IPS-NIHi11 (cell line): ENCODE measurements around the gene GHRL.

ENCODE experiments used
- DNase-seq: peaks from one replicate; pipeline ENCODE4 v3.0.0; 2012; ENCODE audit warnings: mixed read lengths, low spot score

GHRL gene

DNA sequence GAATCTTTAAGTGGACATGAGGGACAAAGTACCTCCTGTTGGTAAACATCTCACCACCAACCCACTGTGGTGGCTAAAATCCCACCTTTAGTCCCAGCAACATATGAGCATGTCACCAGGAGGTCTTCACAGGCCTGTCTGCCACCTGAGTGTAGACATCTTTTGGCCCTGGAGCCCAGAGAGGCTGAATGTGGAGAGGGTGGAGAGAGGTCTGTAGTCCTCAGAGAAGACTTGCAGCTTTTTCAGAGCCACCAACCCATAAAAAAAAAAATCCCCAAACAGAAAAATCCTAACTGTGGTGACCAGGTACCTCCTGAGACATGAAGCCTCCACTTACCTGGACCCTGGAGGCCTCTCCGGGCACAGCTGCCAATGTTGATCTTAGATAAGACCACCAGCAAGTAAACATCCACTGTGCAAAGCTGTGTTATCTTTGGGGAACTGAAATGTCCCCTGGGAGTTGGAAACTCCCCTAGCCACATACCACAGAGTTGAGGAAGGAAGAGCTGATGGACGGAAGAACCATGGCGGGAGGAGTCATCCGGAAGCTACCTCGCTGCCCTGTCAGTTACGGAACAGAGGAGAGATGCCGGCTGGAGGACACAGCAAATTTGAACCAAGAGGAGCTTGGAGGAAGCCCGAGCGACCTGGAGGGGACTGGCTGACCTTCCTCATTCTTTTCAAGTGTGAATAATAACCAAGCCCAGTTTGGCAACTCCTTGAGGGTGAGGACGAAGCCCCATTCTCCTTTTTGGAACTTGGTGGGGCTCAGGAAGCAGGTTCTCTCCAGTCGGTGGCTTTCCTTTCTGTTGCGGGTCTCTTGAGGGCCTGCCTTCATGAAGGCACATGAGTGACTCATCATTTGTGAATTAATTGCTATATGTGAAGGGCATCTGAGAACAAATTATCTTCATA, at the start of gene GHRL:
TSS of gene GHRL (minus strand) at position 443 of the 915 bp plus-strand sequence. CDS start 2,767 bp downstream, outside the sequence.
- no peak for DNase-seq

GRCh38 chr3:10341901-10342398, 49.2 kb upstream of the GHRL start:
- no peak for DNase-seq

- no peak for DNase-seq
Measured at GRCh38 chr3:10340476-10340875, 47.7 kb upstream of the GHRL start.

- no peak for DNase-seq
Measured at GRCh38 chr3:10340046-10340445, 47.3 kb upstream of the GHRL start.

- DNase-seq: no peak
Measured at GRCh38 chr3:10339376-10339955, 46.7 kb upstream of the GHRL start.

DNA sequence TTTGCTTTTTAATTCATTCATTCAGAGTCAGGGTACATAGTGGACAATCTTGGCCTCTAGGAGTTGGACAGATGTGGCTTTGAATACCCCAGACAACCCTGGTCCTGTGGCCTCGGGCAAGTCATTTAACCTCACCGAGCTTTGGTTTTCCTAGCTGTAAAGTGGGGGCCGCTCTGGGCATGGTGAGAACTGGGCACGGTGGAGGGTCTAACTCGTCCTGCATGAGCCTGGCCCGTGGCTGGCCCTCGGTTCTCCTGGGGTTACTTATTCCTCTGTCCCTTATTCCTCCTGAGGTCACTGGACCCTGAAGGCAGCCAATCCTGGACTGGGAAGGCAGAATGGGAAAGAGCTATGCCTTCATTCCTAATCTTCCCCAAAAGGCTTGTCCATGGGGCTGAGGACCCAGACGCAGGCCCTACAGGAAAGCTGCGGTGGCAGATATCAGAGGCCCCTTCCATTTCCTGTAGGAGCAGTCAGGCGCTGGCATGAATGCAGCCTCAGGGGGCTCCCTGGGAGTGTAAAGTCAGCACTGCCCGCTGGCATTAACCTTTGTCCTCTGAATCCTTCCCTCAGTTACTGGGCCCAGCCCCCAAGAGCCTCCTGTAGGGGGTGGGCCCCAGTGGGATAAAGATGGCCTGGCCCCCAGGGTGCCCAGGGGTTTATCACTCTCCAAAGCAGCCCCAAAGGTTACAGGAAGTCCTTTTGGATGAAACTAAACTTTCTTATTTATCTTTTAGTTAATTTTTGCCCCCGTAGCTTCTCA, 46.0 kb upstream of the GHRL start:
- no peak for DNase-seq

DNA sequence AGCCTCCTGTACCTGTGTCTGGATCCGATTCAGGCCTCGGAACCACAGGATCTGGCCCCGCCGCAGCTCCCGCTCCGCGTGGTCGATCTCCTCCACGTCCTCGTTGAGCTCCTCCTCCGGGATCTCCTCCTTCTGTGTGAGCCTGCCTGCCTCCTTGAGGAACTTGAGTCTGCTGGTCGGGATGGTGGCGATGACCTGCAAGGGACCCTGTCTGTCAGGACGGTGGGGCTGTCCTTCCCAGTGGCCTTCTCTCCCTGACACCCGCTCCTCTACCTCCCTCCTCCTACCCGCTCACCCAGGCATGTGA, 45.4 kb upstream of the GHRL start:
- no peak for DNase-seq

GRCh38 chr3:10337323-10338163, 44.8 kb upstream of the GHRL start:
- DNase-seq: peak; percentile 37

GRCh38 chr3:10336761-10337160, 44.0 kb upstream of the GHRL start:
- DNase-seq: no peak

DNA sequence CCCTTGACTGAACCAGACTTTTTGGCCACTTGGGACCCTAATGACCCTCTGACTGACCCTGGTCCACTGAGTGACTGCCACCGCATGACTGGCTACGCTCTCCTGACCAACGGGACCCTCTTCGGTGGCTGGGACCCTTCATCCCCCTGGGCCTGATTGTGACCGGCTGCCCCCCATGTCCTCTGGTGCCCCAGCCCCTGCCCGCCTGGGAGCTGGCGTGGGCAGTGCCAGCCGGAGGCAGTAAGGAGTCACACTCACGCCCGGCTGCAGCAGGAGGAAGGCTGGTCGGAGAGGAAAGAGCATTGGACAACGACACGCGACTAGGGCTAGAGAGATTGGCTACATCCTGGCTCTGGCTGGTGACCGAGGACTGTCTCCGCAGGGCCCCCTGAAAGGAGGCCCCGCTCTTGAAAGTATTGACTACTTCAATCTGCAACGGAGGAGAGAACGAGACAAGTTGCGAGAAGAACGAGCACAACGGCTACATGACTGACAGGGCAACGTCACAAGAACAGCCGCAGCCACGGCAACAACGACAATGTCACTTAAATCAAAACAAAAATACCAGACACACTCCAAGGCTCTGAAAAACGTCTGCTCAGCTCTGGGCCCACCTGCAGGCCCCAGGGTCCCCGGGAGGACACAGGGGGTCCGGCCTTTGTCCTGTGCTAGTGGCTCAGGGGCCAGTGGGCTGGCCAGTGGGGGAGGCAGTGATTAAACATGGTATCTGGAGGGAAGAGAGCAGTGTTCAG, 43.3 kb upstream of the GHRL start:
- no peak for DNase-seq

DNA sequence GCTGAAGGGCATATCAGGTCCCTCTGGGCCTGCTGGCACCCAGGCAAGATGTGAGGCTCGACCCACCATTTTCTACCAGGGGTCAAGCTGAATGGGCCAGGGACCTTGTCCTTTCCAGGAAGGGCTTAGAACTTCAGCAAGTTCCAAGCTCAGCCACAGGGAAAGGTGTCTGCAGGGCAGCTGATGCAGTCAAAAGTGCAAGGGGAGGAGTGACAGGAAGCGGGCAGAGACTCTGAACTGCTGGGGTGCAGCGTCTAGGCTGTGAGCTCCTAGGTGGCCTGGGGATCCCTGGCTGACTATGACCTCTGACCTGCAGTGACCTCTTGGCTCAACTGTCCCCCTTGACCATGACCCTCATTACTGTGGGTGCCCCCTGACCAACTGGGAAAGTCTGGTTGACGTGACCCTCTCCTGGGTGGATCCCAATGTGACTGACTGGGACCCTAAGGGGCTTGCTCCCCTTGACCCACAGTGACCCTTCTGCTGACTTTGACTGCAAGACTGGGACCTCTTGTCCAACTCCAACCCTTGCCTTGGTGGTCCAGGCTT, 42.5 kb upstream of the GHRL start:
- DNase-seq: no peak

DNA sequence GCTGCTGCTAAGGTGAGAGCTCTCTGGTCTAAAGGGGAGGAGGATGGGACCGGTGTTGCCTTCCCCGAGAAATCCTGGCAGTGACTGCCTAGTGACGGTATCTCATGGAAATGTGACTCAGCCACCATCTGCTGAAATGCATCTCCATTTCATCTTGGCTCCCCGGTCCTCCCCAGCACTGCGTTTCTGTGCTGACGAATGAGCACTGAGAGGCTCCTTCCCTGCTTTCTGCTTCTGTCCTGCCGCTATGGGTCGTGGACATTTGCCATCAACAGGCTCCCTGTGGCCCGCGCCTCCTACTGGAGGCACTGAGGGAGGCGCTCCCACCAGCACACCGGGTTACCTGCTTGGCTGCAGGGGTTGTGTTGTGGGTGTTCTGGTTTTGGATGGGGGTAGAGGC, 41.7 kb upstream of the GHRL start:
- DNase-seq: peak; percentile 67

GRCh38 chr3:10334042-10334441, 41.3 kb upstream of the GHRL start:
- DNase-seq: no peak

GRCh38 chr3:10333349-10333650, 40.6 kb upstream of the GHRL start:
- no peak for DNase-seq

GRCh38 chr3:10332481-10333348, 40.0 kb upstream of the GHRL start:
- DNase-seq: no peak

DNA sequence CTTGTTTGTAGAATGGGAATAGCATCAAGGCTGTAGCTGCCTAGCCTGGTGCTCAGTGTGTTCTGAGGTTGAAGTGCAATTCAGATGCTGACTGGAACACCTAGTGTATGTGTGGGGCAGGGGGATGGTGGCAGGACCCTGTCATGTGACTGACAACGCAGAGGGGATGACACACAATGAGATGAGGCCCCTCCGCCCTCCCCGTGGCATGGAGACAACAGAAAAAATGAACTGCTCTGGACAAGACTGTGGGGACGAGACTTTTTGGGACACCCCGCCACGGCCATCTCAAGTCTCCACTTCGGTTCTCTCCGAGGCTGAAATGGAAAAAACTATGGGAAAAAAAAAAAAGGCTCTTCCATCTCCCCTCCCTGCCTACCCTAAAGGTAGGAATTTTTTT, 38.6 kb upstream of the GHRL start:
- no peak for DNase-seq

GRCh38 chr3:10330319-10330718, 37.6 kb upstream of the GHRL start:
- DNase-seq: no peak

- no peak for DNase-seq
Measured at GRCh38 chr3:10329495-10330015, 36.8 kb upstream of the GHRL start.

DNA sequence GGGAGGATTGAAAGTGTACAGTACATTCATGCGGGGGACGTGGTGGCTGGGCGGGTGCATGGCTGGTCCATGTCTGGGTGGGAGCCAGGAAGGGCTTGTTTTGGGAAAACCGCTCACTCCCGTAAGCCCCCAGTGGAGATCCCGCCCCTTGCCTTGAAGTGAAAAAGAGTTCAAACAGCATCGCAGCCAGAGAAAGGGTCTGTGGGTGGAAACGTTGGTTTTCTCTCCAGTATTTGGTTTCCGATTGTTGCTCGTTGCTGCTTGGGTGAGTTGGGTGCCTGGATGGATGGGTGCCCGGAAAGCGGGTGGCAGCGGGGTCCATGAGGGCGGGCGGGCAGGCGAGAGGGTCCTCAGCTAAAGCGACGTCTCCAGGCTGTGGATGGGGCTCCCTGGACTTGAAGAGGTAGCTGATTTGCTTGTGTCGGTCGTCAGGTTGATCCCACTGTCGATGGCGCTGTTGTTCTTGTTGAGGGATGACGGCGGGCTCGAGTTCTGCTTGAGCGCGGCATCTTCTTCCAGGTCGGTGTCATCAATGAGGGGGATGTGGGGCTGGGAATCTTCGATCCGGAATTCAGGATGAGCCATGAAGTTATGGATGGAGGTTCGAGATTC, 35.8 kb upstream of the GHRL start:
- DNase-seq: no peak
